GM23338 (cell line): ENCODE measurements around the gene DYNLT3. TPM values are rescaled to one million over a fixed set of nuclear protein-coding genes. Genes with fewer than 3 reads are reported as not detected.

Experiments
- ATAC-seq: fragments of 200-7000 bp; cut with Tn5 transposase; 3 replicates; pipeline ENCODE4 v1.9.1; 2020
- DNase-seq: peaks from one replicate; pipeline ENCODE4 v3.0.0-alpha.2; 2015; ENCODE audit warnings: low spot score
- H2AFZ ChIP-seq: fragments of 200-600 bp; sonication (generic); 2 replicates; pipeline ENCODE4 v1.8.0; 2016; ENCODE audit warnings: antibody characterized with exemption, mild to moderate bottlenecking, moderate library complexity
- H3F3A ChIP-seq: fragments of 200-600 bp; sonication (generic); replicated peaks from 2 replicates; pipeline ENCODE4 v1.8.0; 2017; ENCODE audit warnings: antibody characterized with exemption, mixed run types, low read depth
- H3K27ac ChIP-seq: fragments of 200-600 bp; sonication (generic); 2 replicates; pipeline ENCODE4 v1.6.1; 2016; ENCODE audit warnings: low read depth
- H3K27me3 ChIP-seq: fragments of 200-600 bp; sonication (generic); 2 replicates; pipeline ENCODE4 v1.8.0; 2016; ENCODE audit warnings: mild to moderate bottlenecking, mixed run types, moderate library complexity; ENCODE audit not compliant: insufficient read depth
- H3K36me3 ChIP-seq: fragments of 200-600 bp; sonication (generic); 2 replicates; pipeline ENCODE4 v1.8.0; 2016; ENCODE audit warnings: mild to moderate bottlenecking; ENCODE audit not compliant: insufficient read depth
- H3K4me1 ChIP-seq: fragments of 200-600 bp; sonication (generic); 2 replicates; pipeline ENCODE4 v1.8.0; 2016; ENCODE audit warnings: mild to moderate bottlenecking, moderate library complexity; ENCODE audit not compliant: insufficient read depth
- H3K4me2 ChIP-seq: fragments of 200-600 bp; sonication (generic); 2 replicates; pipeline ENCODE4 v1.7.1; 2017; ENCODE audit warnings: mixed run types
- H3K4me3 ChIP-seq: fragments of 200-600 bp; sonication (generic); 2 replicates; pipeline ENCODE4 v1.6.1; 2016; ENCODE audit warnings: mixed run types
- H3K79me2 ChIP-seq: fragments of 200-600 bp; sonication (generic); replicated peaks from 2 replicates; pipeline ENCODE4 v1.8.0; 2017; ENCODE audit warnings: mild to moderate bottlenecking; ENCODE audit not compliant: insufficient read depth
- H3K9me2 ChIP-seq: fragments of 200-600 bp; sonication (generic); 2 replicates; pipeline ENCODE4 v1.8.0; 2017; ENCODE audit not compliant: insufficient read depth
- H4K20me1 ChIP-seq: fragments of 200-600 bp; sonication (generic); replicated peaks from 2 replicates; pipeline ENCODE4 v1.8.0; 2017; ENCODE audit warnings: mild to moderate bottlenecking; ENCODE audit not compliant: insufficient read depth
- H3K27ac Mint-ChIP-seq: 2 replicates; pipeline ENCODE4 v1.8.0; 2020; ENCODE audit warnings: inconsistent platforms, mild to moderate bottlenecking, moderate library complexity, mixed read lengths
- H3K27me3 Mint-ChIP-seq: 3 replicates; pipeline ENCODE4 v1.8.0; 2022; ENCODE audit warnings: low read depth, mild to moderate bottlenecking, moderate library complexity, mixed read lengths, inconsistent platforms; ENCODE audit not compliant: insufficient read depth, poor library complexity
- H3K36me3 Mint-ChIP-seq: 3 replicates; pipeline ENCODE4 v1.8.0; 2021; ENCODE audit warnings: low read depth, mild to moderate bottlenecking, inconsistent platforms, moderate library complexity, mixed read lengths
- H3K4me1 Mint-ChIP-seq: 3 replicates; pipeline ENCODE4 v1.8.0; 2020; ENCODE audit warnings: mild to moderate bottlenecking, inconsistent platforms, mixed read lengths
- H3K4me3 Mint-ChIP-seq: 3 replicates; pipeline ENCODE4 v1.8.0; 2021; ENCODE audit warnings: moderate library complexity, mild to moderate bottlenecking, inconsistent platforms, mixed read lengths
- H3K9me3 Mint-ChIP-seq: 3 replicates; pipeline ENCODE4 v1.8.0; 2020; ENCODE audit warnings: moderate library complexity, mild to moderate bottlenecking, inconsistent platforms, mixed read lengths
- ETS1 ChIP-seq: IDR thresholded peaks from 2 replicates; pipeline ENCODE4 v1.6.1; 2016; ENCODE audit warnings: antibody characterized with exemption
- EZH2 ChIP-seq: fragments of 200-600 bp; sonication (generic); IDR thresholded peaks from one replicate; pipeline ENCODE4 v1.8.0; 2017; ENCODE audit warnings: antibody characterized with exemption, mild to moderate bottlenecking, low read depth; ENCODE audit not compliant: unreplicated experiment
- EZH2phosphoT487 ChIP-seq: fragments of 200-600 bp; sonication (generic); IDR thresholded peaks from one replicate; pipeline ENCODE4 v1.8.1; 2018; ENCODE audit warnings: antibody characterized with exemption; ENCODE audit not compliant: unreplicated experiment
- JUNB ChIP-seq: IDR thresholded peaks from one replicate; pipeline ENCODE4 v1.6.1; 2016; ENCODE audit warnings: antibody characterized with exemption; ENCODE audit not compliant: unreplicated experiment
- NANOG ChIP-seq: IDR thresholded peaks from 2 replicates; pipeline ENCODE4 v1.6.1; 2016; ENCODE audit warnings: antibody characterized with exemption, borderline replicate concordance
- REST ChIP-seq: IDR thresholded peaks from one replicate; pipeline ENCODE4 v1.6.1; 2018; ENCODE audit warnings: antibody characterized with exemption; ENCODE audit not compliant: unreplicated experiment
- STAT1 ChIP-seq: IDR thresholded peaks from one replicate; pipeline ENCODE4 v1.6.1; 2016; ENCODE audit warnings: antibody characterized with exemption; ENCODE audit not compliant: unreplicated experiment
- ZNF114 ChIP-seq: fragments of 250-450 bp; sonication (Bioruptor Pico); IDR thresholded peaks from 2 replicates; pipeline ENCODE4 v1.5.0; 2020; ENCODE audit warnings: mild to moderate bottlenecking, moderate library complexity
- ZNF331 ChIP-seq: fragments of 250-450 bp; sonication (Bioruptor Pico); IDR thresholded peaks from 2 replicates; pipeline ENCODE4 v1.5.0; 2020; ENCODE audit warnings: low read depth, mild to moderate bottlenecking, moderate library complexity
- polyA plus RNA-seq: library from polyadenylated mRNA; unstranded; fragments of >200 nt; fragmentation: Nextera tagmentation; extraction: Ambion mirVana; gene quantifications from 2 replicates; pipeline ENCODE4 v1.2.1, GENCODE V29; 2016
- total RNA-seq: library from RNA; depleted of rRNA; stranded (reverse); fragments of >200 nt; shearing (Covaris generic); gene quantifications from 2 replicates; pipeline ENCODE4 v1.2.3, GENCODE V29; 2014

Gene DYNLT3
- total and polyA plus RNA-seq, 2 experiments from 2014 or later = 6.5 to 8.1 TPM

GRCh38 chrX:37875675-37876074, 28.3 kb upstream of the DYNLT3 start:
- no peaks in the 10 kb centered on the region for H3K9me2 ChIP-seq
- no peak overlapping the region for H2AFZ ChIP-seq
- H3K4me1 ChIP-seq = no peaks in the 10 kb centered on the region
- no peaks in the 10 kb centered on the region for H3K9me3 Mint-ChIP-seq
- H3K36me3 ChIP-seq = no peaks in the 10 kb centered on the region
- H3K27ac Mint-ChIP-seq = no peak overlapping the region
- no peaks in the 10 kb centered on the region for H3K27me3 Mint-ChIP-seq
- no peaks in the 10 kb centered on the region for H3K36me3 Mint-ChIP-seq
- ATAC-seq (no peak), DNase-seq (no peak)
- H3K27ac ChIP-seq = no peak overlapping the region
- no peaks in the 10 kb centered on the region for H4K20me1 ChIP-seq
- no peak overlapping the region for H3K4me3 Mint-ChIP-seq
- H3F3A ChIP-seq = no peaks in the 10 kb centered on the region
- H3K79me2 ChIP-seq = no peaks in the 10 kb centered on the region
- no peaks in the 10 kb centered on the region for H3K4me1 Mint-ChIP-seq
- H3K4me2 ChIP-seq = no peak overlapping the region
- H3K27me3 ChIP-seq = no peaks in the 10 kb centered on the region
- H3K4me3 ChIP-seq = no peak overlapping the region
- TF ChIP-seq REST = no peak
- TF ChIP-seq STAT1 = no peak
- TF ChIP-seq NANOG = no peak
- no peak for TF ChIP-seq JUNB
- TF ChIP-seq ZNF114 (CRISPR knock-in tag) = no peak
- TF ChIP-seq ETS1 = no peak
- no peak for TF ChIP-seq EZH2
- no peak for TF ChIP-seq EZH2phosphoT487

- Histone ChIP-seq H3K36me3 (no peaks in the 10 kb centered on the region), H3K27me3 (no peaks in the 10 kb centered on the region), H3K79me2 (no peaks in the 10 kb centered on the region), H4K20me1 (no peaks in the 10 kb centered on the region), H2AFZ (no peak overlapping the region), H3F3A (no peaks in the 10 kb centered on the region), H3K9me2 (no peaks in the 10 kb centered on the region), H3K4me2 (no peak overlapping the region), H3K4me1 (no peaks in the 10 kb centered on the region), H3K27ac (no peak overlapping the region), H3K4me3 (no peak overlapping the region)
- H3K27me3 Mint-ChIP-seq = no peaks in the 10 kb centered on the region
- DNase-seq (no peak), ATAC-seq (no peak)
- H3K9me3 Mint-ChIP-seq = peaks cover 3% of the 10 kb centered on the region; the same call in 1 of the 3 replicates
- H3K36me3 Mint-ChIP-seq = no peaks in the 10 kb centered on the region
- no peaks in the 10 kb centered on the region for H3K4me1 Mint-ChIP-seq
- no peak overlapping the region for H3K27ac Mint-ChIP-seq
- H3K4me3 Mint-ChIP-seq = no peak overlapping the region
- TF ChIP-seq REST (no peak), EZH2 (no peak), EZH2phosphoT487 (no peak), ZNF331 (CRISPR knock-in tag) (no peak)
These were observed 25.8 kb upstream of the DYNLT3 start for GRCh38 chrX:37873220-37873619.
